ENCODE results near the gene ZNF550. TPM values are rescaled to one million over a fixed set of nuclear protein-coding genes. Genes with fewer than 3 reads are reported as not detected.
"Not testable (repeated sequence)": the region's sequence is repeated elsewhere in the genome, so short reads cannot be mapped to it uniquely, and the experiment has no call there.

ZNF550 gene
- total RNA-seq, 1 donor from 2014 or later, result 10.3 TPM

- no peak for TF ChIP-seq CTCF (IDR thresholded peaks at IDR 0.05)
- H3K4me3 Mint-ChIP-seq (ENCODE audit: unreplicated experiment), result no peak overlapping the region
- peaks cover 55% of the 10 kb centered on the region for H3K9me3 Mint-ChIP-seq (ENCODE audit: unreplicated experiment)
- no peak overlapping the region for H3K27ac Mint-ChIP-seq (ENCODE audit: unreplicated experiment)
- H3K4me1 Mint-ChIP-seq (ENCODE audit: unreplicated experiment), result no peaks in the 10 kb centered on the region
- H3K27me3 Mint-ChIP-seq (ENCODE audit: unreplicated experiment), result no peaks in the 10 kb centered on the region
- H3K36me3 Mint-ChIP-seq (ENCODE audit: unreplicated experiment), result peaks cover 62% of the 10 kb centered on the region
- no peak for DNase-seq (ENCODE audit: extremely low spot score, unreplicated experiment)
These were observed 48.2 kb downstream of the ZNF550 start for GRCh38 chr19:57511484-57511883.

- no peak overlapping the region for H3K4me3 Mint-ChIP-seq (ENCODE audit: unreplicated experiment)
- TF ChIP-seq CTCF (IDR thresholded peaks at IDR 0.05), result no peak
- no peaks in the 10 kb centered on the region for H3K27me3 Mint-ChIP-seq (ENCODE audit: unreplicated experiment)
- peaks cover 2% of the 10 kb centered on the region for H3K4me1 Mint-ChIP-seq (ENCODE audit: unreplicated experiment)
- H3K27ac Mint-ChIP-seq (ENCODE audit: unreplicated experiment), result no peak overlapping the region
- H3K36me3 Mint-ChIP-seq (ENCODE audit: unreplicated experiment), result peaks cover 80% of the 10 kb centered on the region
- DNase-seq (ENCODE audit: extremely low spot score, unreplicated experiment), result no peak
- peaks cover 35% of the 10 kb centered on the region for H3K9me3 Mint-ChIP-seq (ENCODE audit: unreplicated experiment)
These were observed 53.5 kb downstream of the ZNF550 start for GRCh38 chr19:57506163-57506562.

GRCh38 chr19:57500400-57500799 lies 59.3 kb downstream of the ZNF550 start:
- H3K4me1 Mint-ChIP-seq (ENCODE audit: unreplicated experiment), result peaks cover 14% of the 10 kb centered on the region
- H3K4me3 Mint-ChIP-seq (ENCODE audit: unreplicated experiment), result peak overlapping the region; percentile 69
- peaks cover 38% of the 10 kb centered on the region for H3K9me3 Mint-ChIP-seq (ENCODE audit: unreplicated experiment)
- peak overlapping the region; percentile 72 for H3K27ac Mint-ChIP-seq (ENCODE audit: unreplicated experiment)
- DNase-seq (ENCODE audit: extremely low spot score, unreplicated experiment); H3K27me3 Mint-ChIP-seq (ENCODE audit: unreplicated experiment): not testable (repeated sequence)
- H3K36me3 Mint-ChIP-seq (ENCODE audit: unreplicated experiment), result peaks cover 44% of the 10 kb centered on the region

GRCh38 chr19:57499680-57500395 lies 59.8 kb downstream of the ZNF550 start, which contains the start of gene ZNF773:
TSS of gene ZNF773 (plus strand) at chr19:57499938. CDS start at chr19:57500081, 143 bp downstream.
- Mint-ChIP-seq H3K4me1 (ENCODE audit: unreplicated experiment) (peaks cover 14% of the 10 kb centered on the region), H3K36me3 (ENCODE audit: unreplicated experiment) (peaks cover 44% of the 10 kb centered on the region), H3K27ac (ENCODE audit: unreplicated experiment) (peak within 1 kb of the TSS; percentile 72), H3K9me3 (ENCODE audit: unreplicated experiment) (peaks cover 41% of the 10 kb centered on the region), H3K4me3 (ENCODE audit: unreplicated experiment) (peak within 1 kb of the TSS; percentile 69)
- H3K27me3 Mint-ChIP-seq (ENCODE audit: unreplicated experiment), result not testable (repeated sequence)
- DNase-seq (ENCODE audit: extremely low spot score, unreplicated experiment), result peak; percentile 96

- not testable (repeated sequence) for DNase-seq (ENCODE audit: extremely low spot score, unreplicated experiment); H3K27me3 Mint-ChIP-seq (ENCODE audit: unreplicated experiment)
- Mint-ChIP-seq H3K9me3 (ENCODE audit: unreplicated experiment) (peaks cover 47% of the 10 kb centered on the region), H3K4me1 (ENCODE audit: unreplicated experiment) (peaks cover 14% of the 10 kb centered on the region), H3K36me3 (ENCODE audit: unreplicated experiment) (peaks cover 44% of the 10 kb centered on the region), H3K4me3 (ENCODE audit: unreplicated experiment) (peak overlapping the region; percentile 69), H3K27ac (ENCODE audit: unreplicated experiment) (peak overlapping the region; percentile 18)
These were observed 60.4 kb downstream of the ZNF550 start for GRCh38 chr19:57499332-57499679.

GRCh38 chr19:57488299-57488644 lies 71.4 kb downstream of the ZNF550 start:
- Mint-ChIP-seq H3K27ac (ENCODE audit: unreplicated experiment) (peak overlapping the region; percentile 76), H3K36me3 (ENCODE audit: unreplicated experiment) (peaks cover 46% of the 10 kb centered on the region), H3K4me1 (ENCODE audit: unreplicated experiment) (peaks cover 12% of the 10 kb centered on the region), H3K9me3 (ENCODE audit: unreplicated experiment) (peaks cover 42% of the 10 kb centered on the region), H3K4me3 (ENCODE audit: unreplicated experiment) (peak overlapping the region; percentile 83)
- H3K27me3 Mint-ChIP-seq (ENCODE audit: unreplicated experiment); DNase-seq (ENCODE audit: extremely low spot score, unreplicated experiment): not testable (repeated sequence)

GRCh38 chr19:57487477-57488298 lies 72.0 kb downstream of the ZNF550 start, which contains the start of gene ZNF419:
TSS of gene ZNF419 (plus strand) at chr19:57487750. CDS start at chr19:57487951, 201 bp downstream.
- Mint-ChIP-seq H3K9me3 (ENCODE audit: unreplicated experiment) (peaks cover 37% of the 10 kb centered on the region), H3K27ac (ENCODE audit: unreplicated experiment) (peak within 1 kb of the TSS; percentile 76), H3K36me3 (ENCODE audit: unreplicated experiment) (peaks cover 40% of the 10 kb centered on the region), H3K4me1 (ENCODE audit: unreplicated experiment) (peaks cover 12% of the 10 kb centered on the region), H3K4me3 (ENCODE audit: unreplicated experiment) (peak within 1 kb of the TSS; percentile 83)
- not testable (repeated sequence) for H3K27me3 Mint-ChIP-seq (ENCODE audit: unreplicated experiment)
- peak; percentile 94 for DNase-seq (ENCODE audit: extremely low spot score, unreplicated experiment)

Other genes starting within 250 kb of the ZNF550 start
- 7.1 and 7.3 TPM in 2 replicates for gene ZNF543, start 239.4 kb downstream of the ZNF550 start, total RNA-seq
- 9.5 and 11.0 TPM in 2 replicates for gene ZNF304, start 208.6 kb downstream of the ZNF550 start, total RNA-seq
- gene TRAPPC2B, start 196.3 kb downstream of the ZNF550 start, total RNA-seq, result 10.9 and 13.4 TPM in 2 replicates
- 3.4 and 5.5 TPM in 2 replicates for gene ZNF547, start 196.3 kb downstream of the ZNF550 start, total RNA-seq
- gene ZNF548, start 170.0 kb downstream of the ZNF550 start, total RNA-seq, result 18.3 and 19.8 TPM in 2 replicates
- 12.4 and 12.7 TPM in 2 replicates for gene ZNF17, start 148.7 kb downstream of the ZNF550 start, total RNA-seq
- 9.4 and 9.5 TPM in 2 replicates for gene ZNF749, start 124.5 kb downstream of the ZNF550 start, total RNA-seq
- 0.62 and 0.68 TPM in 2 replicates for gene VN1R1, start 102.7 kb downstream of the ZNF550 start, total RNA-seq
- gene ZNF772, start 82.3 kb downstream of the ZNF550 start, total RNA-seq, result 10.4 and 10.8 TPM in 2 replicates
- gene ZNF419, start 72.1 kb downstream of the ZNF550 start, total RNA-seq, result 11.8 and 13.5 TPM in 2 replicates
- gene ZNF773, start 59.9 kb downstream of the ZNF550 start, total RNA-seq, result 7.4 and 8.4 TPM in 2 replicates
- 7.3 and 9.0 TPM in 2 replicates for gene ZNF549, start 32.5 kb downstream of the ZNF550 start, total RNA-seq
- 6.5 and 6.8 TPM in 2 replicates for gene ZNF416, start 19.0 kb upstream of the ZNF550 start, total RNA-seq
- gene ZIK1, start 24.3 kb upstream of the ZNF550 start, total RNA-seq, result 6.8 and 7.1 TPM in 2 replicates
- gene ZNF530, start 40.0 kb upstream of the ZNF550 start, total RNA-seq, result 2.4 and 2.8 TPM in 2 replicates
- 19.6 and 20.0 TPM in 2 replicates for gene ZNF134, start 54.4 kb upstream of the ZNF550 start, total RNA-seq
- gene ZNF211, start 73.3 kb upstream of the ZNF550 start, total RNA-seq, result 11.9 and 14.4 TPM in 2 replicates
- not detected in 2 replicates for gene ZSCAN4, start 109.1 kb upstream of the ZNF550 start, total RNA-seq
- gene ZNF551, start 122.1 kb upstream of the ZNF550 start, total RNA-seq, result 6.1 and 6.3 TPM in 2 replicates
- 18.0 and 18.9 TPM in 2 replicates for gene ZNF154, start 149.3 kb upstream of the ZNF550 start, total RNA-seq
- gene ZNF671, start 167.8 kb upstream of the ZNF550 start, total RNA-seq, result 7.1 TPM in 2 replicates
- 16.9 and 21.0 TPM in 2 replicates for gene ZNF776, start 187.0 kb upstream of the ZNF550 start, total RNA-seq
- 18.8 TPM in 2 replicates for gene ZNF586, start 209.8 kb upstream of the ZNF550 start, total RNA-seq

All from osteocyte (in vitro differentiated cells).